ENCODE data around the gene B3GNT9. TPM values are rescaled to one million over a fixed set of nuclear protein-coding genes. Genes with fewer than 3 reads are reported as not detected.

Gene B3GNT9
- total RNA-seq, 1 experiment from 2014 or later: 6.8 TPM

GRCh38 chr16:67148221-67148620 lies 2.6 kb downstream of the B3GNT9 start:
- no TSS peak for BruUV-seq (replicated peaks)
- peaks cover 52% of the 10 kb centered on the region for H3K36me3 Mint-ChIP-seq (ENCODE audit: insufficient read depth, unreplicated experiment)
- H3K4me1 Mint-ChIP-seq (ENCODE audit: low read depth, unreplicated experiment): no peaks in the 10 kb centered on the region
- no peaks in the 10 kb centered on the region for H3K9me3 Mint-ChIP-seq (ENCODE audit: low read depth, unreplicated experiment)
- no peak overlapping the region for H3K27ac Mint-ChIP-seq (ENCODE audit: unreplicated experiment)
- TF ChIP-seq CTCF (IDR thresholded peaks at IDR 0.05; ENCODE audit: unreplicated experiment): no peak
- no peak for DNase-seq
- CTCF ChIA-PET: no interaction called here
- intact Hi-C loops (cut with micrococcal nuclease; ENCODE audit: unreplicated experiment): no loop called here
- no peaks in the 10 kb centered on the region for H3K27me3 Mint-ChIP-seq (ENCODE audit: unreplicated experiment)
- H3K4me3 Mint-ChIP-seq (ENCODE audit: low read depth, unreplicated experiment): no peak overlapping the region

GRCh38 chr16:67147437-67148140 lies 3.2 kb downstream of the B3GNT9 start:
- H3K36me3 Mint-ChIP-seq (ENCODE audit: insufficient read depth, unreplicated experiment): peaks cover 52% of the 10 kb centered on the region
- no TSS peak for BruUV-seq (replicated peaks)
- intact Hi-C loops (cut with micrococcal nuclease; ENCODE audit: unreplicated experiment): no loop called here
- no peaks in the 10 kb centered on the region for H3K9me3 Mint-ChIP-seq (ENCODE audit: low read depth, unreplicated experiment)
- CTCF ChIA-PET: no interaction called here
- no peak overlapping the region for H3K4me3 Mint-ChIP-seq (ENCODE audit: low read depth, unreplicated experiment)
- H3K27me3 Mint-ChIP-seq (ENCODE audit: unreplicated experiment): no peaks in the 10 kb centered on the region
- no peak for TF ChIP-seq CTCF (IDR thresholded peaks at IDR 0.05; ENCODE audit: unreplicated experiment)
- no peak for DNase-seq
- H3K27ac Mint-ChIP-seq (ENCODE audit: unreplicated experiment): no peak overlapping the region
- no peaks in the 10 kb centered on the region for H3K4me1 Mint-ChIP-seq (ENCODE audit: low read depth, unreplicated experiment)

GRCh38 chr16:67146523-67147357 lies 4.1 kb downstream of the B3GNT9 start:
- no TSS peak for BruUV-seq (replicated peaks)

GRCh38 chr16:67145746-67146145 lies 5.1 kb downstream of the B3GNT9 start:
- H3K27me3 Mint-ChIP-seq (ENCODE audit: unreplicated experiment): no peaks in the 10 kb centered on the region
- intact Hi-C loops (cut with micrococcal nuclease; ENCODE audit: unreplicated experiment): no loop called here
- H3K4me3 Mint-ChIP-seq (ENCODE audit: low read depth, unreplicated experiment): no peak overlapping the region
- H3K4me1 Mint-ChIP-seq (ENCODE audit: low read depth, unreplicated experiment): no peaks in the 10 kb centered on the region
- BruUV-seq (replicated peaks): no TSS peak
- no peaks in the 10 kb centered on the region for H3K9me3 Mint-ChIP-seq (ENCODE audit: low read depth, unreplicated experiment)
- CTCF ChIA-PET: no interaction called here
- peaks cover 51% of the 10 kb centered on the region for H3K36me3 Mint-ChIP-seq (ENCODE audit: insufficient read depth, unreplicated experiment)
- H3K27ac Mint-ChIP-seq (ENCODE audit: unreplicated experiment): no peak overlapping the region
- no peak for DNase-seq
- TF ChIP-seq CTCF (IDR thresholded peaks at IDR 0.05; ENCODE audit: unreplicated experiment): no peak

More at GRCh38 chr16:67146523-67147357, 4.1 kb downstream of the B3GNT9 start:
- TF ChIP-seq CTCF (IDR thresholded peaks at IDR 0.05; ENCODE audit: unreplicated experiment): no peak
- Mint-ChIP-seq H3K36me3 (ENCODE audit: insufficient read depth, unreplicated experiment) (peaks cover 50% of the 10 kb centered on the region), H3K9me3 (ENCODE audit: low read depth, unreplicated experiment) (no peaks in the 10 kb centered on the region), H3K27ac (ENCODE audit: unreplicated experiment) (no peak overlapping the region), H3K4me1 (ENCODE audit: low read depth, unreplicated experiment) (no peaks in the 10 kb centered on the region), H3K27me3 (ENCODE audit: unreplicated experiment) (no peaks in the 10 kb centered on the region), H3K4me3 (ENCODE audit: low read depth, unreplicated experiment) (no peak overlapping the region)
- DNase-seq: no peak
- intact Hi-C loops (cut with micrococcal nuclease; ENCODE audit: unreplicated experiment): no loop called here
- CTCF ChIA-PET: no interaction called here

All from Calu3 (cell line).